DMS79 (cell line): ENCODE measurements around the gene MAN1A1.

Experiments used
- DNase-seq: peaks from one replicate; lab custom pipeline; 2025; lab: John Stamatoyannopoulos, UW

Gene MAN1A1

DNA sequence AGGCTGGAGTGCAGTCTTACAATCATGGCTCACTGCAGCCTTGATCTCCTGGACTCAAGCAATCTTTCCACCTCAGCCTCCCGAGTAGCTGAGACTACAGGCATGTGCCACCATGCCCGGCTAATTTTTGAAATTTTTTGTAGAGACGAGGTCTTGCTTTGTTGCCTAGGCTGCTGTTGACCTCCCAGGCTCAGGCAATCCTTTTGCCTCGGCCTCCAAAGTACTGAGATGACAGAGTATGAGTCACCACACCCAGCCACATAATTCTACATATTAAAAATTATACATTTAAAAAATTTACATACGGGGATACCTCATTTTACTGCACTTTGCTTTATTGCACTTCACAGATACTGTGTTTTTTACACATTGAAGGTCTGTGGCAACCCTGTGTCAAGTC, 115.1 kb downstream of the MAN1A1 start:
- no peak for DNase-seq

DNA sequence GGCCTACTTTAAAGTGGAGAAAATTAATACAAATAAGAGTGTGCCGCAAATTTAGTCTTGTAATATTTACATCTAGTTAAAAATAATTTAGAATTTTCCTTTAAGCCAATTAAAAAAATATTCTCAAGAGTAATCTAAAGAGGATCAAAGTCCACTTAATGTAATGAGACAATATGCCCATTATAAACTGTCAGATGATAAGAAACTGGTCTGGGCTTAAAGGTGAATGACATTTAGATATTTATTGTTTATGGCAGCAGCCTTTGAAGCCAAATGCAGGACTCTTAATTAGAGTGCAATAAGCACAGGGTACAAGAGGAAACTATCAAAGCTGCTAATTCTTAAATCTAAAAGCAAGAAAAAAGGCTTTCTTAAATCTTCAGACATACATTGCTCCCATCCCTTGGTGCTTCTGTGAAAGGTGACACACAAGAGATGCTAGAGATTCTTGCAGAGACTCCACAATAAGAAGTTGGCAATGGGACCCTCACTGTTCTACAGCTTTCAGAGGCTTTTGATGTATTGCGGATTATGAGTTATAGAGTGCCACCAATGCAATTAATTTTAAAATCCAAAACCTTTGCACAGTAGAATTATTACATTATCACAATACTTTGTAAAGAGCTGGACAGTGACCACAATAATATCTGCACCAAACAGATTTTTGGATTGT, 116.1 kb downstream of the MAN1A1 start:
- DNase-seq = no peak

DNA sequence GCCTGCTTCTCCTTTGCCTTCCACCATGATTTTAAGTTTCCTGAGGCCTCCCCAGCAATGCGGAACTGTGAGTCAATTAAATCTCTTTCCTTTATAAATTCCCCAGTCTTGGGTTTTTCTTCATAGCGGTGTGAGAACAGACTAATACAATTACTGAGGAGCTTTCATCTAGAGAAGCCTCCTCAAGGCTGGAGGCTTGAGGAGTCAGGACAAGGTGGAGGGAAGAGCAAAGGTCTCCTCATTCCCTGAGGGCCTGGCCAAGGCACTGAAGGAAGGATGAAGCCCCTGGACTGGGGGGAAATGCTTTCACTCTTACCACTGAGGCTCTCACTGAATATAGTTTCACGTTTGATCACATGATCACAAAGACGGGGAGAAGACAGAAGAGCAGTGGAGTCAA, 118.2 kb downstream of the MAN1A1 start:
- DNase-seq = no peak

DNA sequence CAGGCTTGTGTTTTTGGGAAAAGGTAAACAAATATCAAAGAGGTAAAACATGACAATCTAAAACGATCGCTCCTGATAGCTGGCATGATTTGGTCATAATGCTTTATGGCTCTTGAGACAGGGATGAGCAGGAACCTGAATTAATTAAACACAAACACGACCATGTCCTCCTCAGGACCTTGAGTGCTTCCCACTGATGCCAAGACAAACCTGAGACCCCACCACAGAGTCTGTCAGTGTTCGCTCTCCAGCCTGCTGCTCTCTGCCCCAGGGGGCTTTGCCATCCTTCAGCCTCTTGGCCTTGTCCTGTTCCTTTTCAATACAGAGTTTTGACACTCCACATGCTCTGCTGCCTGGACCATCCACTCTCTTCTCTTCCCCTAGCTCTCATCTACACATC, 119.4 kb downstream of the MAN1A1 start:
- DNase-seq = no peak

DNA sequence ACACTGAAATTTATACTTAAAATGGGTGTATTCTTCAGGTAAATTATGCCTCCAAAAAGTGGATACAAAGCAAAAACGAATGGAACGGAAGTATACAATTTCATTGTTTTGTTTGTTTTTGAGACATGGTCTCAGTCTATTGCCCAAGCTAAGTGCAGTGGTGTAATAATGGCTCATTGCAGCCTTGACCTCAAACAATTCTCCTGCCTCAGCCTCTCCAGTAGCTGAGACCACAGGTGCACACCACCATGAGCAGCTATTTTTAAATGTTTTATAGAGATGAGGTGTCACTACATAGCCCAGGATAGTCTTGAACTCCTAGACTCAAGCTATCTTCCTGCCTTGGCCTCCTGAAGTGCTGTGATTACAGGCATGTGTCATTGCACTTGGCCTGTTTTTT, 122.2 kb downstream of the MAN1A1 start:
- DNase-seq = no peak

DNA sequence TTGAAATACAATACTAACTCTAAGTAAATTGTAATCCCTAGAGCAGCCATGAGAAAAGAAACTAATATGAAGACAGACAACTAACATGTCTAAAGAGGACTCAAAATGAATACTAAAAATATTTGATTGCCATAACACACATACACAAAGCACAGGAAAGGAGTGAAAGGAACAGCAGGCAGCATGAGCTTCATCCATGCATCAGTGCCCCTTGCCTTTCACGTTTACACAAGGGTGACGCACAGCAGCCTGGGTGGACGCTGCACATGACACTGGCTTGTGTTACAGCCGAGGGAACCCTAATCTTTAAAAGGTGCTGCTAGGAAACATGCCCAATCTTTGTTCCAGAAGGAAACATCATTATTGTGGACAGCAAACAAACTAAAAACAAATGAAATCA, 123.5 kb downstream of the MAN1A1 start:
- no peak for DNase-seq

DNA sequence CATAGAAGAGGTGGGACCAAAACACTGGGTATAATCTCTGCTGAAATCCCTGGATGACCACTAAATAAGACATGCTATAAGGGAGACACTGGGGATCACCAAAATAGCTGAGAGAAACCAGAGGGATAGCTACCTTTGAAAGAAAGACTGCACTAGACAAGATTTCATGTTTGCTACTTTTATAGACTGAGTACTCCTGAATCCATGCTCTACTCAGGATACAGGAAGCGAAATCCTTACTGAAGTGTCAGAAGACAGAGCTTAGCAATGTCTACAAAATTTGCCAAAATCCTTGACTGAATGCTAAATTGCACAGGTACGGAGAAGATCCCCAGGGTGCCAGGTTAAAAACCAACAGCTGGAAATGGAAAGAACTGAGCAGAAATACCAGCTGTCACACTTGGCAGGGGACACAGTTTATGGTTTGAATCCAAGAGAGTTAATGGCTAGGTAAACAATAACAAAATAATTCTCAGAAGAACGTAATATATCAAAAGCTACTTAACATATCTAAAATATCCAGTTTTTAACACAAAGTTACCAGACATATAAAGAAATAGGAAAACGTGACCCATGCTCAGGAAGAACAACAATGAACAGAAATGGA, 125.4 kb downstream of the MAN1A1 start:
- no peak for DNase-seq

DNA sequence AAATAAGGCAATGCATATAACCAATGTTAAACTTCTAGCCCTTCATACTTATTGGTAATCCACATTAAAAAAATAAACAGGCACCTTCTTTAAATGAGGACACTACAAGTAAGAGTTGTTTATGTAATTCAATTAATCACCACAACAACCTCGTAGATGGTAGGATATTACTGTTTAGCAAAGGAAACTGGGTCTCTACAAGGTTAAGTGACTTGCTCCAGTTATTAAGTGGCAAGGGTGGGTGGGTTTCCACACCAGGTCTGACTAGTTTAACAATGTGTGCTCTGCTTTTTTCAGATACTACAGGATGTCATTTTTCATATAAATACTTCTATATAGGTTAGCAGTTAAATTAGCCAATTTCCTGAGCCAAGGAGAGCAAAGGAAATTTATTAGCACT, 129.1 kb downstream of the MAN1A1 start:
- DNase-seq = no peak

DNA sequence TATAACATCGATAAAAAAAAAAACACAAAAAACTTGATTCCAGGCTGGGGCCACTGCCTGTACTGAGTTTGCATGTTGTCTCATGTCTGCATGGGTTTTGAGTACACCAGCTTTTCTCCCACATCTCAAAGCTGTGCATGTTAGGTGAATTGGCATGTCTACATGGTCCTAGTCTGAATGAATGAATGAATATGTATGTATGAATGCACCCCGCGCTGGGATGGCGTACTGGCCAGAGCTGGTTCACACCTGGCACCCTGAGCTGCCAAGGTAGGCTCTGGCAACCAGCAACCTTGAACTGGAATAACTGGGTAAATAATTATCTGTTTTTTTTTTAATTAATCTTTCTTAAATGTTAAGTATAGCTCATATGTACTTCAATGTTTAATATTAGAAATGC, 131.0 kb downstream of the MAN1A1 start:
- no peak for DNase-seq

DNA sequence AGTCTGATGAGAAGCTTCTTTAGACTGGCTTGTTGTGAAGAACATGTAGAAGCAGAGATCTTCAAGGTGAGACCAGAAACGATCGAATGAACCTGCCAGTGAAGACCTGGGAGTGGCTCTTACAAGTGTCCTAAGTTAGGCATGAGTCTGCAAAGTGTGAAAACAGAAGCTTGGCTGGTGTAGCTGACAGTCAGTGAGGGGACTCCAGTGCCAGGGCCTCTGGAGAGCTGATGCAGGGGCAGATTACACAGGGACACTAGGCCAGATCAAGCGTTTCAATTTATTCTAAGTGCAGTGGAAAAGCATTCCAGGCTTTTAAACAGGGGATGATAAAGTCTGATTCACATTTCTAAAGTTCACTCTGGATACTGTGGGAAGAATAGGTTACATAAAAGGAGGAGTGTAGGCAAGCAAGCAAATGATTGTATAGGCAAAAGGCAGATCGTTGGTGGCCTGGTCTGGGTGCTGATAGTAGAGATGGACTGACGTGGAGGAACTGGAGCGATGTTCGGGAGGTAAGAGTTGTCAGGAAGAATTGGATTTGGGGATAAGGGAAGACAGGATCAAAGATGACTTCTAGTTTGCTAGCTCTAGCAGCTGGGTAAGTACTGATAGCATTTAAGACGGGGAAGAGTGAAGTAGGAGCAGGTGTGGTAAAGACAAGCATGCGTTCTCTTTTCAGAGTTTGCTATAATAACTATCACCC, 133.5 kb downstream of the MAN1A1 start:
- no peak for DNase-seq

DNA sequence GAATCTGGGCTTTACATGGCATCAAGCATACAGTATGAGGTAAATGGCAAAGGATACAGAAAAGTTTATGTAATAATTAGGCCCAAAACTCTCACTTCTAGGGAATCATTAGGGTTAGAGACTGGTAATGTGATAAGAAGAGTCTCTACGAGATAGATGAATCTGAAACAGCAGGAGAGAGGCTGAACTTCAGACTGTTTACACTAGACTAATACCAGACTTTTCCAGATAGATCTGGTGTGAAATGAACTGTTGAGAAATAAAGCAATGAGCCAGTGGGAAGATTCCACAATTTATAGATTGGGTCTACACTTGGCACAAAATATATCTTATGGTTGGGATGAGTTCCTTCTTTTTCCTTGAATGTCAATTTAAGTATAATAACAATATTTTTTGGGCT, 134.3 kb downstream of the MAN1A1 start:
- DNase-seq = no peak

DNA sequence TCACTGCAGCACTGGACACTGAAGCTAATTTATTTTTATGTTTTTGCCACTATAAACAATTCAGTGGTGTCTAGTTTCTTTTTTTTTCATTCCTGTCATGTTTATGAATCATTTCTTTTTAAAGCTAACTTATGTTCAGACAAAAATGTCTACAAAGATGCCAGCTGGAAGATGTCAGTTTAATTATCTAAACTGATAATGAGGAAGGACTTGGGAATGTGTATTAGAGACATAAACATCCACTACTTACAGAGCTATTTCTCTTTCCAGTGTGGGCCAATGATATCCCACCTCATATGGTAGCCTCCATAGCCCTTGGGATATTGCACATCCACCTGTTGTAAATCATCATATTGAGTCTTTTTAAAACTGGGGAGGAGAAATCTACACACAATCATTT, 139.0 kb downstream of the MAN1A1 start:
- no peak for DNase-seq

DNA sequence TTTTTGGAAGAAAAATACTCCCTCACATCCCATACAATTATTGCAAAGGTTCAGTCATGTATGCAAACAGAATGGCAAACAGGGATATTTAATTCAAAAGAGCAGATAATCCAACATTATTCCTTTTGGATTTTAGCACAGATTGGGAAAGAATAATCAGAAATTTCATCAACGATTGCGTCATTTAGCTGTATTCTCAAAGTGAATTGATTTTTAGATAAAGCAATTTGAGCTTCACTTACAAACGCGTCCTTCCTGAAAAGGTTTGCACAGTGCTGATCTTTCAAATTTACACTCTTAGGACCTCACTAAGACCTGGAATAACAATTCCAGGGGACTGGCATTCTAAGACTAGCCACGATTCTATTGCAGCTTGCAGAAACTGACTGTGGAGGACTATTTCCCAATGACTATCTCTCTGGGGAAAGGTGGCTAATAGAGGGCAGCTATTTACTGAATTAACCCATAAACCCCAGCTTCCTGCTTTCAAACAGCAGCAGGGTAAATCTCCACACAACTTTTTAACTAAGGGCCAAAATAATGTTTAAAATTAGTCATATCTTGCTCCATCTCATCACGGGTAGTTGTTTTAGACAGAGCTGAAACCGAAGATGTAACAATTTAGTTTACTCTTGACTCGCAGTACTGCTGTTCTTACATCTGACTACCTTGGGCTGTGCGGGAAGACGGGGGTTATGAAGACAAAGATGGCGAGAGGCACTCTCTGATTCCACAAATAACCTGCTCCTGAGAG, 139.9 kb downstream of the MAN1A1 start:
- no peak for DNase-seq

DNA sequence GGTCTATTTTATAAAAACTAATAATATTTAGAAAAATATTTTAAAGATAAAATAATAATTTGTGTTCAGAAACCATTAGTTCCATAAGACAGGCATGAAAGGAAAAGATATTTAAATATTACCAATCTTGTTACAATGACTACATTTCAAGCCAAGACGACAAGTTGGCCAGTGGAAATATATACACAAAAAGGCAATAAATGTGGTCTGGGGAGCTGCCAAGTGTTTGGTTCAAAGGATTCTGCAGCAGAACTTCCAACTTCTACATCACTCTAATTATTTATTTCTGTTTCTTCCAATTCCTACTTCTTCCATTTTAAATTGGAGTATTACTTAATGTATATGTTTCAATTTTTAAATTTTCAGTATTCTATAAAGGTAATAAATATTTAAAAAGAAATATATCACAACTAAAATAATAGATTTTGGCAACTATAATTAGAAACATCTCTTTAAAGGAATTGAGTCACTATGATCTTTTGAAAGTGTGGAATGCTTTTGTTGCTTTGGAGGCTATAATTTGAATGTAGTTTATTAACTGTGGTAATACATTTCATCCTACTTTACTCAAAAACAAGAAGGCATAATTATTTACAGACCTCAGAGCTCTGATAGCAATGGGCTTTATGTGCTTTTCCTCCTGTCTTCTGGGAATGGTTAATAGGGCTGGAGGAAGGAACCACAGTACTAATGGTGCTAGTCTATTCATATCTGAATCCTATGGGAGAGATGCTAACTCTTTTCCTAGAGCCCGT, 141.4 kb downstream of the MAN1A1 start:
- DNase-seq = no peak

DNA sequence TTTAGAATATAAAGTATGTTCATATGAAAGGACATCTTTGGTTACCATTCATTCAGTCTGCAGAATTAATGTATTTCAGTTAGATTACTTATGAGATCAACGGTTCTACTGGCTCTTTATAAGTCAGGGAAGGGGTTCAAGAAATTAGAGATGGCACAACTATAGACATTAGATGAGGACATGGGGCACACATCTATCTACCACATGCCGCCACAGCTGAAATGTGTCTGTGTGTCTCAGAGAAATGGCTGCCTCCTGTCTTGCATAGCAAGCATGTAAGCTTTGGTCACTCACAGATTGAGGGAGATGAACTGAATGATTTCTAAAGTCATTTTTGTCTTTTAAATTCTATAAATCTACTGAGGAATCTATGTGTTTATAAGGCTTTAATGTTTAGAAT, 142.2 kb downstream of the MAN1A1 start:
- no peak for DNase-seq

DNA sequence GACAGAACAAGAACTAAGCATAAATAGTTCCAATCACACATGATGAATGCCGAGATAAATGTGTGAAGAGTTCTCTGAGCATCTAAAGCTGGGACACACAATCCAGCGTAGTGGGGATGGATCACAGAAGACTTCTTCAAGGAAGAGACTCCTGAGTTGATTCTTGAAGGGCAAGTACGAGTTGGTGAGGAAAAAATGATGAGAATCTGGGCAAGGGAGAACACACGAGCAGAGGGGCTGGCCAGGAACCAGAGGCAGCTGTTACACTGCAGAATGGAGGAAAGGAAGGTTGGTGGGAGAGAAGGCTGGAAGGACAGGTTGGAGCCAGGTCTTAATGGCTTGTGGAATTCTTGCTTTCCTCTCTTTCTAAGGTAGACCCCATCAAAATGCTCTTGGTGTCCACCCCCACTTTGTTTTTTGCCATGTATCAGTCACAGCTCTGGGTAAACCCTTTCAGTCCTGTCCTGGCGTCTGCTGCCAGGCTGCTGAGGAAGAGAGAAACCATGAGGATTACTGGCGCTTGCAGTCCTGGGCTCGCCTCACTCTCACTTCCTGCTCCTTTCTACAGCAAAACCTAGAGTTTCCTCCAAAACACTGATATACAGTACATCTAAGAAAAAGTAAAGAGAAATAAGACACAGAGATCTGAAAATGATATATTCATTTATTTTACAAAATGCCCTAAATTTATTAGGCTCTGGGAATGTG, 143.5 kb downstream of the MAN1A1 start:
- no peak for DNase-seq

DNA sequence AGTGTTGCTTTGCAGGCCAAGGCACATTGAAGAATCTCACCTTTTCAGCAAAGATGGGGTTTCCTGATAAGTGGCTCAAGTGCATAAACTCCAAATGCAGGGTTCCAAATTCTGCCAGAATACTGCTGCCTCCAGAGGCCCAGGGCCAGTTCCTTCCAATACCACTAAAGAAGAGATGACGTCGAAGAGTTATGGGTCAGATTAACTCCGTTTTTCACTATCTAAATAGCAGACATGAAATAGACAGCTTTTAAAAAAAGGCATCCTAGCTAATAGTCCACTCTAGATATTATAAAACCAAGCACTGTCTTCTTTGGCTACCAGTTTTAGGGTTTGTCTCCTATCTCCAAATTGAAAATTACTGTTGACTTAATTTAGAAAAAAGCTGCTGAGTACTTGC, 144.8 kb downstream of the MAN1A1 start:
- no peak for DNase-seq

DNA sequence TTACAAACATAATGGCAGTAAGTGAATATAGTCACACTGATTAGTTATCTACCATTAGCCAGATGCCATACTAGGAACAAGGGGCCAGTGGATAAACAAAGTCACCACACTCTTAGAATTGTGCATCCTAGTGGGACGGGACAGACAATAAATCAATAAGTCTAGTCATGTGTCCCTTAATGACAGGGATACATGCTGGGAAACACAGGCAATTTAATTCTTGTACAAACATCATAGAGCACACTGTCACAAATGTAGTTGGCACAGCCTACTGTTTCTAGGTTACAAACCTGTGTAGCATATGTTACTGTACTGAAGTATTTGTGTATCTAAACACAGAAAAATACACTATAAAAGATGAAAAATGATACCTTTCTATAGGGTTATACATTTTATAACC, 148.1 kb downstream of the MAN1A1 start:
- DNase-seq = no peak

DNA sequence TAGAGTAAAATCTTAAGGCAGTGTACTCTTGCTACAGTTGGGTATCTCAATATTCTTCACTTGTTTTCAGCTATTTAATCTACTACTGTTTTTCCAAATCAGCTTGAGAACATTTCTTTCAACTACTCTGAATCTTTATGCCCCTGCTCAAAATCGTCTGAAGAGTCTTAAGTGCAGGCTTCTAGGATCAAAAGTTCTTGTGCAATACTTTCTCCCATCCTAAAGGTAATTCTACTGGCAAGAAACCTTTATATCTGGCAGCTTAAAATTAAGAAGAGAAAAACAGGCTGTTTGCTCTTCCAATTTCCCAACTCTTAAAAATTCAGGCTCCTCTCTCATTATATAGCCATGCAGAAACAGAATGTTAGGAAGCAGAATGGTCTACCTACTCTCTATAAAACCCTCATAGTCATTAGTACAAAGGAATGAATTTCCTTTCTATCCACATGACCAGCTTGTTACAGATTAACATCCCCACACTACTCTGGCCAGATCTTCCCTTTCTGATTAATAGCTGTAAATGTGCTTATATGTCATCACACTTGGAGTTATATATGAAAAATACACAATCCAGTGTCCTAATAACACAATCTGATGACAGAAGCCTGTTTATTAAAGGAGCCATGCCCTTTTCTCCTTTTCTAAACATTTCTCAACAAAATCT, 148.9 kb downstream of the MAN1A1 start:
- no peak for DNase-seq

DNA sequence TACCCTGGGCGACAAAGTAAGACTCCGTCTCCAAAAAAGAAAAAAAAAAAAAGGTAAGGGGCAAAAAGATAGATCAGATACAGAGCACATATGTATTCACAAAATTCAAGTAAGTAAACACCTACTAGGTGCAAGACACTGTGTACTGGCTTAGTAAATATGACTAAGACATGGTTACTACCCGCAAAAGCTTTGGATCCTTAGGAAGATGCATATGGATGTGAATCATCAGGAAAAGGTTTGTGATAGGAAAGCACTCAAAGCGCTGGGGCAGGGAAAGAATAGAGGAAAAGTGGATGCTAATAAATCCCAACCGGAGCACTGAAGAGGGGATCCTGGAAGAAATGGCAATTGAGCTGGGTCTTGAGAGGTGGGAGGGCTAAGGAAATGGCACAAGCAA, 152.3 kb downstream of the MAN1A1 start:
- DNase-seq = no peak

DNA sequence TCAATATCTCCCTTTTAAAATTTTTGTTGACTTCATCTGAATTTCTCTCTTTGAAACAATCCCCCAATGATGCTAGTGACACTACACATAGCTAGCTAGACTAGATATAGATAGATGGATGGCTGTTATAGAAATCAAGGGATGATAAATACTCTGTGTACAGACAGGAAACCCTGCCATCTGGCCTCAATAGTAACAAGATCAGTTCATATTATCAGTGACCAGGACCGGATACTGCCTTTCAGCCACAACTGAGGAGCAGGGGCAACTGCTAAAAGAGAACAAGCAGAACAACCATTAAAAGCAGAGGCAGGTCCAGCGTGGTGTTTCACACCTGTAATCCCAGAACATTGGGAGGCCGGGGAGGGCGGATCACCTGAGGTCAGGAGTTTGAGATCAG, 152.8 kb downstream of the MAN1A1 start:
- DNase-seq = no peak
